Suppressor macrophage treated with lipopolysaccharide for 1 hour (primary cell): Measurements from ENCODE around the gene CRACR2A.

Experiments
- DNase-seq, 3 donors: peaks; one replicate each; pipeline ENCODE4 v3.0.0-alpha.2; 2020 to 2022

Gene CRACR2A

DNA sequence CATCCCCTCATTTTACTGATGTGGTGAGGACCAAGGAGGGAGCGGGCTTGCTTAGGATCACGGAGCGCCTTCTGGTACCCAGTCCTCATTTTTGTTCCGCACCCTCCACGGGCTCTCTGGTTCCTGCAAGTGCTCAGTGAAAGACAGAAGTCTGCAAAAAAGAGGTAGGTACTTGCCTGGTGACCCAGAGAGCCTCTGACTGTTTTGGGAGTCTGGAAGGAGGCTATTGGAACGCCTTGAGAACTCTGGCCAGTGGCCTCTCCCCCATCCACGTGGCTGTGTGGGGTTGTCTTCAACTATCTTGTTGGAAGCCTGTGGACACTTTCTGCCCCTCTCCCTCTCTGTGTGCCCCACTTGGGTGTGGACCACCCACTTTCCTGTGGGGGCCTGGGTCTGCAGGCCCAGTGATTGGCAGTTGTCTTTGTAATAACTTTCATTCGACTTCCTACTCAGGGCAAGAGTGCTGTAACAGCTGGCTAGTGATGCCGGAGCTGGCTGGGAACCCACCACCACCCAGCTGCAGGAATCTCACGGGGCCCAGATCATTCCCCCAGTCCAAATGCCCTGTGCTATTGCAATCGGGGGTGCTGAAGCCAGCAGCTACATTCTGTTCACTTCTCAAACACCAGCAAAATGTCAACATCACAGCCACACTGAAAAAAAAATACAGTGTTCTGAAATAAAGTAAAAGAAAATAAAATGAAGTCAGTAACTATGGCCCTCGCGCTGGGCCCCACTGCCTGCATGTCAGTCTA is 139.1 kb downstream of the CRACR2A start:
- no peak for DNase-seq

GRCh38 chr12:3611860-3612703 is 140.8 kb downstream of the CRACR2A start:
- no peak for DNase-seq

GRCh38 chr12:3607821-3608220 is 145.1 kb downstream of the CRACR2A start:
- DNase-seq = no peak

- DNase-seq = no peak
Measured at GRCh38 chr12:3607039-3607720, 145.7 kb downstream of the CRACR2A start.

GRCh38 chr12:3606128-3606527 is 146.8 kb downstream of the CRACR2A start:
- DNase-seq = no peak

GRCh38 chr12:3605692-3606091 is 147.2 kb downstream of the CRACR2A start:
- DNase-seq = no peak

DNA sequence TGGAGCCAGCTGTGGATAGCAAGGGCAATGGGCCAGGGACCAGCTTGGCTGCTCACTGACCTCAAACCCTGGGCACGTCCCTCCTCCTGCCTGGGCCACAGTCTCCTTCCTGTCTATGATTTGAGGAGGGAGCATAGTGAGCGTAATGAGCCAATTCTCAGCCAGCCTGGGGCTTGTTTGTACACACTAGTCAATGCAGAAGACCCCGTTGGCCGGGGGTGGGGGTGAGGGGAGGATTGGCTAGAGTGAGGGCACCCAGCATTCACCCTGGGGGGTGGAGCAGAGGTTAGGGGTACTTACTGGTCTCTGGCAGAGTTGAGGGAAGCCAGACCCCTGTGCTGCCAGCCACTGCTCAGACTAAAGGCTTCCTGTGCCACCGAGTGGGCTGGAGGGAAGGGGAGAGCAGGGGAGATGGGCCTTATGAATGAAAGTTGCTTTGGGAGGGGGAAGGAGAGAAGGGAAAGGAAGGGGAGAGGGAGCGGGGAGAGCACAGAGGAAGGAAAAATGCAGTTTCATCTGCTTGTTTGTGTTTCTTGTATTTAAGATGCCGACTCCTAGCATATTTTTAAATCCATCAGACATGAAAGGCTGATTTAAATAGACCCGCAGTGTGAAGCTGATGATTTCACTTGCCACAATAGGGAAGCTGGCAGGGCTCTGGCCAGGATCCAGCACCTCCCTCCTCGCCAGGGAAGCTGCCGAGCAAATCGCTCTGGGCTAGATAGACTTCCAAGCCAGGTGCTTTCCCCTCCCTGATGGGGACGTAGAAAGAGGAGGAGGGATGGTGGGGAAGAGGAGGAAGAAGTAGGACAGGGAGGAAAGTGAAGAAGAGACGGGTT is 147.9 kb downstream of the CRACR2A start:
- DNase-seq = peak; percentile 57 to 72 (median 61)

GRCh38 chr12:3604286-3604685 is 148.6 kb downstream of the CRACR2A start:
- no peak for DNase-seq

- peak in 1 of 3 donors; percentile 18 for DNase-seq
Measured at GRCh38 chr12:3603576-3603975, 149.3 kb downstream of the CRACR2A start.

DNA sequence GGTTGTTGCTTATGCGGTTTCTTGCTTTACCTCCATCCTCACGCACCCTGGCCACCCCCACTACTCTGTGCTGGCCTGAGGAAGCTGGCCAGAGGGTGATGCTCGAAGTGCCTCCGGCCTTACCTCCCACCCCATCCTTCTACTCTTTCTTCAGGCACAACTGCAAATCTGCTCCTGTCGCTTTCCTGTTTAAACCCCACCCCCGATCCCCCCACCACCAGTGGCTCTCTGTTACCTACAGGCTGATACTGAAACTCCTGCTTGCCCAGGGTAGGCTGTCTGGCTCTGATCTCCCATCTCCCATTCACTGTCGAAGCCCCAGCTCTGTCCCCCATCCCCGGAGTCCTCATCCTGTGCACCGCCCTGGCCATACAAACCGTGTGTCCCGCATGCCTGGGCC is 150.4 kb downstream of the CRACR2A start:
- DNase-seq = no peak

DNA sequence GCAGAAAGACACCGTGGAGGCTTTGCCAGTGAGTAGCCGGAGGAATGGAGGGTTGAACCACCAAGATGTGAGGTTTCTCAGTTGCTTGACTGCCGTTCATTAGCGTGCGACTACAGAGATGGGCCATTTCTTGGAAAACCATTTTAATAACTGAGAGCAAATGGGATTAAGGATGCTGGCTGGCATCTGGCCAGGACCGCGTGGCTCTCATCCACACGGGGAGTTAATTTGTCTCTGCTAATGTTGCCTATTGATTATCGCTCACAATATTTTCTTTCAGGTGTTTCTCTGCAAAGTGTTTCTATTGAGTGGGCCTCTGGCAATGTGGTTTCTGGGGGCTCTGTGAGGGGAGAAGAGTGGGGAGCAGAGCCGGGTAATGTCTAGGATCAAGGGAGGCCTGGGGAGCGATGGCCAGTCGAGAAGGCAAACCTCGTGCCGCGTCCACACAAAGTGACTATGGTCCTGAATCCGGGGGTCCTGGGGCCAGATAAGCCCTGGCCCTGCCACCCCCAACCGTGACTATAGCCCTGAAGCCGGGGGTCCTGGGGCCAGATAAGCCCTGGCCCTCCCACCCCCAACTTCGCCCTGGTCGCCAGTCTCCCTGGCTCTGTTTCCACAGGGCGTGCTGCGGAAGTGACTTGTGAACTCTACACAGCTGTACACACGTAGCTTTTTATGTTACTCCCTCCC is 151.3 kb downstream of the CRACR2A start:
- no peak for DNase-seq

GRCh38 chr12:3600951-3601350 is 152.0 kb downstream of the CRACR2A start:
- DNase-seq = no peak

DNA sequence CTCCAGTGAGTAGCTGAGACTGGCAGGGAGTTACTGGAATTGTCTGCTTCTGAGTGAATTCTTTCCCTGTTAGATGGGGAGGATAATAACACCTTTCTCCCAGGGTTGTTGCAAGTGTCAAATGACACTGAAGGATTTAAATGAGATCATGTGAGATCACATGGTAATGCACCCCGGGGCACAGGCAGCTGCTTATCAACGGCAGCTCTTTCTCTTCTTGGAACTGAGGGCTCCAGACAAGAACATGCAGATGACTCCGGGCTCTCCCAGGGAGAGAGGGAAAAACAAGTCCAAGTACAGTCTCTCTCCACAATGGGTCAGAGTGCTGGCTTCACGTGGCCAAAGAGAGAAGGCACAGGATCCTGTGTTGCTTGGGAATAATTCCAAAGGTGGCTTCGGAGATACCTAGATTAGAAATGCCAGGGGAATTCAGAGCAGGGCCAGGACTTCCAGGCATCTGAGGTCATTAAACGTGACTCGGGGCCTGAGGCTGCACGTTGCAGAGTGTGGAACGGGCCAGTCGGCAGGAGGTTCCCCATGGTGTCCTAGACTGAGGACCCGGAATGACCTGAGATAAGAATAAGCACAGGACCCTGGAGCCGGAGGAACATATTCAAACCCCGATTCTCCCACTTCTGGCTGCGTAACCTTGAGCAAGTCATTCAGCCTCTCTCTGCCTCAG is 152.7 kb downstream of the CRACR2A start:
- no peak for DNase-seq

DNA sequence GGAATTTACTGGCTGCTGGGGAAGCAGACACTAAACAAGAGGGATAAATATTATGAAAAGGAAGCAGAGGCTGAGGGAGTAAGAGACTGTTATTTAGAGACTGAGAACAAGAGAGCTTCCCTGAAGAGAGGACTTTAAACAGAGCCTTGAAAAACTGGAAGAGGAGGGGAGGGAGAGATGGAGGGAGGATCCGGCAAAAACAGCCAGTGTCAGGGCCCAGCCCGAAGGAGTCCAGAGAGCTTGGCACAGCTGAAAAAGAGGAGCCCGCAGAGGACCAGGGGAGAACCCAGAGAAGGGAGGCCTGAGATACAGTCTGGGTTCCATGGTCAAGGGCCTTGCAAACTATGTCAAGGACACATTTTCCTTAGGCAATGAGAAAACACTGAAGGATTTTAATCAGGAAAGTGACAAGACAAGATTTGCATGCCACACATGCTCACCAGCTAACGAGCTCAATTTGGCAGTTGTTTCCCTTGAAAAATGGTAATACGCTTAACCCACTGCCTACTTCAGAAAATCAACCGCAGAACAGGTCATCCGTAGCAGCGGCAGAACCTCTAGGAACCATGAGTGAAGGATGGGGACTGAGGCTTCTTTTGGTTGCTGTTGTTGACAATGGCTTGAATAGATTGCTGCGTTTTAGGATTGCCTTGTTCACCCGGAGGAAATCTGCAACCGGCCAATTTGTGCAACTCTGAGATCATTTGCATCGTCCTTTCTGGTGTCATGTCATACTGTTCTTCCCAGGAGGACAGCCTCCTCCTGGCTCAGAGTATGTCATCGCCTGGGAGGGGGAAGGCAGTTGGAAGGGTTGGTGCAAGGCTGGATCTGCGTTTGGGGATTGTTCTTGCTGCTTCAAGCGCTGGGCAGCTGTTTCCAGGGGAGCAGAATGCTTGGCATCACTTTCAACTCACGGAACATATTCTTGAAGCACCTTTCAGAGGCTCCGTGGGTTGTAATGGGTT is 153.7 kb downstream of the CRACR2A start:
- no peak for DNase-seq

GRCh38 chr12:3597526-3598210 is 155.2 kb downstream of the CRACR2A start:
- no peak for DNase-seq

DNA sequence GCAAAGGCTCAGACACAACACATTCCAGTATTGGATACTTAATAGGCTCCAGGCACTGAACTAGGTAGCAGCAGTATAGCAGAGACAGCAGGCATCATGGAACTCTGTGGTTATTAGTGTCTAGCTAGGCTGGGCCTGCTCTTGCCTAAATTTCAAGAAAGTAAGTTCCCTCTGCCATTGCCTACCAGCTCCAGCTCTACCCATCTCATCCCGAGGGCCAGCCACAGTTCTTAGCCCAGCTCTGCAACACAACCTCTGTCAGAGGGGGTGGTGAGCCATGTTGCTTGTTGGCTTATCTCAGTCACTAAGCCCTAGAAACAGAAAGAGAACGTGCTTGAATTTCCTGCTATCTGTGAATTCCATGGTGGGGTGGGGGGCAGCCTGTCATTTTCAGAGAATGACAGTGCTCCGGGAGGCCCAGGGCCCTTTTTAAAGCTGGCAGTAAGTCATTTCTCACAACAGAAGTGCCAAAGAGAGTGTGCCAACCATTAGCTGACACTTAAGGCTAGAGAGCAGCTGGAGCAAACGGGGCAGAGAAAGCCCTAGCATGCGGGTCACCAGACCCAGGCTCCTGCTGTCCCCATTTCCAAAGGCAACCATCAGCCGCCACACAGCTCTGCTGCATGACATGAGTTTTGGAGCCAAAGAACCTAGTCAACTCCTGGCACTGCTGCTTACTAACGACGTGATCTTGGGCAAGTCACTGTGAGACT is 156.1 kb downstream of the CRACR2A start:
- no peak for DNase-seq

GRCh38 chr12:3595721-3596120 is 157.2 kb downstream of the CRACR2A start:
- DNase-seq = no peak

DNA sequence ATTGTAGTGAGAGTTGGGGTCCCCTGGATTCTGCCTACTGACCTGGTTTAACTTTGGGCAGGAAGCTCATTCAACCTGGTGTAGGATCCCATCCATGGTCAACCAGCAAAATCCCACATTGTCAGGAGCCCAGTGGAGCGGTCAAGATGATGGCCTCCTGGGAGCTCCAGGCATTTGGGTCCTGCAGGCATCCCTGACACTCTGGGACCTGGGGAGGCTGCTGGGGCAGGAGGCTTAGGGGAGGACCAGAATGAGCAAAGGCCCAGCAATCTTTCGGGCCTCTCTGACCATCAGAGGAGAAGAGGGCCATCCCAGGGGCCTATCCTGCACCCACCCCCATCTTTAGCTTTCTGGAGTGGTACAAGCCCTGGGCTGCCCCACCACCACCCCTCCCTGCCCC is 157.9 kb downstream of the CRACR2A start:
- no peak for DNase-seq
